Lung (tissue), 12 donors: ENCODE results near the gene CYTH1. TPM values are rescaled to one million over a fixed set of nuclear protein-coding genes. Genes with fewer than 3 reads are reported as not detected.

Experiments used
- ATAC-seq: fragments of 200-7000 bp; cut with Tn5 transposase; one replicate; pipeline ENCODE4 v1.9.1; 2020; ENCODE audit warnings: moderate number of reproducible peaks; ENCODE audit not compliant: insufficient read depth, low FRiP score
- DNase-seq, 3 donors: peaks; one replicate each; pipeline ENCODE4 v3.0.0-alpha.2; 2013 to 2017
- H3K27ac ChIP-seq, 2 donors: one replicate each; pipeline ENCODE4 v1.5.1; 2013; ENCODE audit warnings: mild to moderate bottlenecking in 2 of 2, moderate library complexity in 2 of 2, control low read depth in 1 of 2, inconsistent platforms in 1 of 2, low read depth in 1 of 2, low read length in 1 of 2
- H3K27me3 ChIP-seq, 3 donors: one replicate each; pipeline ENCODE4 v1.5.1; 2013; ENCODE audit warnings: low read length in 2 of 3; ENCODE audit not compliant: control insufficient read depth in 3 of 3, insufficient read depth in 3 of 3
- H3K36me3 ChIP-seq, 4 donors: one replicate each; pipeline ENCODE4 v1.5.1; 2013; ENCODE audit warnings: low read length in 4 of 4, mild to moderate bottlenecking in 1 of 4, moderate library complexity in 1 of 4; ENCODE audit not compliant: control insufficient read depth in 4 of 4, insufficient read depth in 4 of 4
- H3K4me1 ChIP-seq, 5 donors: one replicate each; pipeline ENCODE4 v1.5.1; 2013; ENCODE audit warnings: low read length in 5 of 5, mild to moderate bottlenecking in 2 of 5, moderate library complexity in 1 of 5; ENCODE audit not compliant: control insufficient read depth in 5 of 5, insufficient read depth in 5 of 5
- H3K4me3 ChIP-seq: one replicate; pipeline ENCODE4 v1.5.1; 2013; ENCODE audit warnings: mild to moderate bottlenecking, control low read depth, moderate library complexity
- H3K9ac ChIP-seq, 2 donors: one replicate each; pipeline ENCODE4 v1.5.1; 2013; ENCODE audit warnings: low read length in 2 of 2, control low read depth in 1 of 2; ENCODE audit not compliant: insufficient read depth in 1 of 2
- H3K9me3 ChIP-seq, 4 donors: one replicate each; pipeline ENCODE4 v1.5.1; 2013; ENCODE audit warnings: low read length in 3 of 4, mild to moderate bottlenecking in 1 of 4, moderate library complexity in 1 of 4; ENCODE audit not compliant: control insufficient read depth in 4 of 4, insufficient read depth in 3 of 4
- CTCF ChIP-seq: IDR thresholded peaks from 2 replicates; pipeline ENCODE4 v1.5.1; 2012; ENCODE audit warnings: mild to moderate bottlenecking; ENCODE audit errors: control extremely low read depth, extremely low read depth
- WGBS, 2 donors: extraction: QIAGEN DNeasy Blood & Tissue Kit; methylation state at CpG; one replicate each; pipeline ENCODE4 v1.1.7; 2013; 5-methylcytosine and 5-hydroxymethylcytosine counted together
- polyA plus RNA-seq, 2 donors: library from polyadenylated mRNA; stranded (reverse); fragments of 200-250 nt; gene quantifications; one replicate each; pipeline ENCODE4 v1.2.1, GENCODE V29; 2013
- total RNA-seq, 2 donors: library from RNA; depleted of rRNA in 1 of 2; stranded (reverse); fragments of >200 nt in 1 of 2; gene quantifications; one replicate each; pipeline ENCODE4 v1.2.1, GENCODE V29; 2014 to 2021
- donor health status: control.
- donor health status: control.
- donor health status: Bipolar disorder and iron deficiency.
- donor health status: healthy.
- donor health status: DM: yes; HTN: yes; CAD: no.

The CYTH1 gene
- total and polyA plus RNA-seq, 4 donors = 50.5 to 97.2 (median 76.0) TPM

GRCh38 chr17:78727057-78727456, 55.0 kb downstream of the CYTH1 start:
- Histone ChIP-seq H3K27ac (no peak overlapping the region), H3K9ac (no peak overlapping the region), H3K27me3 (no peaks in the 10 kb centered on the region), H3K36me3 (peaks cover 0 to 3% (median 0%) of the 10 kb centered on the region in 4 donors), H3K9me3 (no peaks in the 10 kb centered on the region), H3K4me3 (no peak overlapping the region), H3K4me1 (peaks cover 6 to 31% (median 23%) of the 10 kb centered on the region in 5 donors)
- DNase-seq (no peak), ATAC-seq (no peak)
- no peak for TF ChIP-seq CTCF
- WGBS, 2 donors = 95 to 96% methylated on average over 5 of the region's 5 CpGs

- Histone ChIP-seq H3K9me3 (no peaks in the 10 kb centered on the region), H3K27ac (no peak overlapping the region), H3K9ac (no peak overlapping the region), H3K4me1 (peaks cover 6 to 31% (median 23%) of the 10 kb centered on the region in 5 donors), H3K27me3 (no peaks in the 10 kb centered on the region), H3K36me3 (peaks cover 0 to 3% (median 0%) of the 10 kb centered on the region in 4 donors), H3K4me3 (no peak overlapping the region)
- DNase-seq (no peak), ATAC-seq (no peak)
- TF ChIP-seq CTCF = no peak
- 97% methylated on average over 13 of the region's 13 CpGs for WGBS, 2 donors
Measured at GRCh38 chr17:78726513-78726912, 55.6 kb downstream of the CYTH1 start.

GRCh38 chr17:78725448-78726021, 56.5 kb downstream of the CYTH1 start:
- no peak for DNase-seq
- H3K4me1 ChIP-seq = peaks cover 6 to 31% (median 23%) of the 10 kb centered on the region in 5 donors
- WGBS, 2 donors = 26 to 58% methylated on average over 6 of the region's 6 CpGs
- no peak overlapping the region for H3K4me3 ChIP-seq
- no peak for ATAC-seq
- no peaks in the 10 kb centered on the region for H3K27me3 ChIP-seq
- peaks cover 0 to 3% (median 0%) of the 10 kb centered on the region in 4 donors for H3K36me3 ChIP-seq
- no peak overlapping the region for H3K9ac ChIP-seq
- TF ChIP-seq CTCF = no peak
- H3K27ac ChIP-seq = no peak overlapping the region
- H3K9me3 ChIP-seq = no peaks in the 10 kb centered on the region

GRCh38 chr17:78724999-78725398, 57.1 kb downstream of the CYTH1 start:
- no peaks in the 10 kb centered on the region for H3K9me3 ChIP-seq
- no peak overlapping the region for H3K27ac ChIP-seq
- TF ChIP-seq CTCF = no peak
- 87 to 89% methylated on average over 7 of the region's 7 CpGs for WGBS, 2 donors
- peaks cover 6 to 32% (median 23%) of the 10 kb centered on the region in 5 donors for H3K4me1 ChIP-seq
- H3K9ac ChIP-seq = no peak overlapping the region
- peaks cover 0 to 3% (median 0%) of the 10 kb centered on the region in 4 donors for H3K36me3 ChIP-seq
- H3K27me3 ChIP-seq = no peaks in the 10 kb centered on the region
- no peak overlapping the region for H3K4me3 ChIP-seq
- no peak for ATAC-seq
- no peak for DNase-seq
